Stimulated activated CD4-positive, alpha-beta T cell treated with anti-CD3 and anti-CD28 coated beads, Interleukin-1b, Interleukin-23, amount 100 ng/mL, for 24 hours (primary cell): Measurements from ENCODE around the gene NAPEPLD.
A peak's percentile ranks its signal among the peaks of the same experiment; 100 is the strongest.
"Not testable (repeated sequence)": the region's sequence is repeated elsewhere in the genome, so short reads cannot be mapped to it uniquely, and the experiment has no call there.

Experiments used
- DNase-seq, 4 experiments: peaks; one replicate each; pipeline ENCODE4 v3.0.0-alpha.2; 2020; ENCODE audit warnings: low read depth in 4 of 4, low spot score in 1 of 4

NAPEPLD gene

GRCh38 chr7:103148994-103149807 lies at the start of gene NAPEPLD:
TSS of gene NAPEPLD (minus strand) at chr7:103149099. CDS start at chr7:103128776, 20,323 bp downstream.
- DNase-seq = peak; percentile 32 to 62 (median 52)

GRCh38 chr7:103198079-103198478 lies 49.2 kb upstream of the NAPEPLD start:
- DNase-seq = not testable (repeated sequence)

- DNase-seq = not testable (repeated sequence)
Measured at GRCh38 chr7:103195364-103195763, 46.5 kb upstream of the NAPEPLD start.

- not testable (repeated sequence) for DNase-seq
Measured at GRCh38 chr7:103172415-103173146, 23.7 kb upstream of the NAPEPLD start.

GRCh38 chr7:103171695-103172414 lies 23.0 kb upstream of the NAPEPLD start:
- not testable (repeated sequence) for DNase-seq

GRCh38 chr7:103166921-103167544 lies 18.1 kb upstream of the NAPEPLD start:
- DNase-seq = not testable (repeated sequence)

- DNase-seq = not testable (repeated sequence)
Measured at GRCh38 chr7:103163087-103163825, 14.4 kb upstream of the NAPEPLD start.

- not testable (repeated sequence) for DNase-seq
Measured at GRCh38 chr7:103162641-103163040, 13.7 kb upstream of the NAPEPLD start.

- not testable (repeated sequence) for DNase-seq
Measured at GRCh38 chr7:103161998-103162616, 13.2 kb upstream of the NAPEPLD start.

GRCh38 chr7:103159072-103159471 lies 10.2 kb upstream of the NAPEPLD start:
- not testable (repeated sequence) for DNase-seq

- not testable (repeated sequence) for DNase-seq
Measured at GRCh38 chr7:103155331-103156024, 6.6 kb upstream of the NAPEPLD start.

- no peak for DNase-seq
Measured at GRCh38 chr7:103154042-103154441, 5.1 kb upstream of the NAPEPLD start.

- not testable (repeated sequence) for DNase-seq
Measured at GRCh38 chr7:103152744-103153617, 4.1 kb upstream of the NAPEPLD start.

- DNase-seq = not testable (repeated sequence)
Measured at GRCh38 chr7:103151993-103152676, 3.2 kb upstream of the NAPEPLD start.

GRCh38 chr7:103150192-103150591 lies 1.3 kb upstream of the NAPEPLD start:
- DNase-seq = no peak

GRCh38 chr7:103149808-103150180 lies 895 bp upstream of the NAPEPLD start:
- DNase-seq = no peak

GRCh38 chr7:103148131-103148993 lies 537 bp downstream of the NAPEPLD start:
- no peak for DNase-seq
